CD4-positive, alpha-beta T cell (primary cell): ENCODE data around the gene C1orf198. TPM values are rescaled to one million over a fixed set of nuclear protein-coding genes. Genes with fewer than 3 reads are reported as not detected.

ENCODE experiments used
- ATAC-seq: fragments of 200-7000 bp; cut with Tn5 transposase; one replicate; pipeline ENCODE4 v1.10.0; 2022; ENCODE audit warnings: mild to moderate bottlenecking; ENCODE audit not compliant: poor library complexity
- CTCF ChIA-PET: fragments of 350-600 bp; sonication (Branson Sonifier 250); formaldehyde crosslinking; loops from one replicate; lab custom pipeline; 2021; ENCODE audit warnings: antibody characterized with exemption, inconsistent platforms; lab: Charles Lee
- POLR2A ChIA-PET: fragments of 350-600 bp; sonication (Branson Sonifier 250); formaldehyde crosslinking; loops from one replicate; lab custom pipeline; 2021; ENCODE audit warnings: antibody characterized with exemption, inconsistent platforms; lab: Charles Lee
- DNase-seq, 14 experiments: peaks; one replicate each; pipeline ENCODE4 v3.0.0-alpha.2; 2013 to 2020; ENCODE audit warnings: mixed read lengths in 2 of 14
- H3K27ac ChIP-seq, 2 donors: one replicate each; pipeline versions ENCODE4 v1.5.1 to v1.7.0; 2013; ENCODE audit warnings: low read length in 2 of 2, low read depth in 1 of 2, mild to moderate bottlenecking in 1 of 2
- H3K27me3 ChIP-seq, 2 experiments: 1 replicate in 1 of 2; 2 replicates in 1 of 2; pipeline versions ENCODE4 v1.6.1 to v1.7.0; 2013; ENCODE audit warnings: low read length in 2 of 2, control low read depth in 1 of 2, mild to moderate bottlenecking in 1 of 2, moderate library complexity in 1 of 2; ENCODE audit not compliant: insufficient read depth in 2 of 2, control insufficient read depth in 1 of 2
- H3K36me3 ChIP-seq: one replicate; pipeline ENCODE4 v1.6.1; 2013; ENCODE audit warnings: low read length, control low read depth; ENCODE audit not compliant: insufficient read depth
- H3K4me1 ChIP-seq: one replicate; pipeline ENCODE4 v1.6.1; 2013; ENCODE audit warnings: low read length, control low read depth; ENCODE audit not compliant: insufficient read depth
- H3K4me3 ChIP-seq: one replicate; pipeline ENCODE4 v1.5.1; 2013; ENCODE audit warnings: mild to moderate bottlenecking, low read length, moderate library complexity
- H3K9me3 ChIP-seq, 2 experiments: 1 replicate in 1 of 2; 2 replicates in 1 of 2; pipeline versions ENCODE4 v1.6.1 to v1.7.0; 2013; ENCODE audit warnings: low read length in 2 of 2, mild to moderate bottlenecking in 2 of 2, control low read depth in 1 of 2, moderate library complexity in 1 of 2; ENCODE audit not compliant: control insufficient read depth in 1 of 2, insufficient read depth in 1 of 2
- H3K27ac Mint-ChIP-seq: one replicate; pipeline ENCODE4 v1.8.0; 2020; ENCODE audit warnings: mixed read lengths
- H3K27me3 Mint-ChIP-seq: one replicate; pipeline ENCODE4 v1.8.0; 2021; ENCODE audit warnings: mixed read lengths
- H3K36me3 Mint-ChIP-seq: one replicate; pipeline ENCODE4 v1.8.0; 2021; ENCODE audit warnings: low read depth, mixed read lengths
- H3K4me1 Mint-ChIP-seq: one replicate; pipeline ENCODE4 v1.8.0; 2021; ENCODE audit warnings: low read depth, mixed read lengths
- H3K4me3 Mint-ChIP-seq: one replicate; pipeline ENCODE4 v1.8.0; 2020; ENCODE audit warnings: mild to moderate bottlenecking, mixed read lengths
- H3K9me3 Mint-ChIP-seq: one replicate; pipeline ENCODE4 v1.8.0; 2020; ENCODE audit warnings: mixed read lengths
- intact Hi-C, 2 experiments: fragments of 100-400 bp; cut with DNase I in 1 of 2; cut with micrococcal nuclease in 1 of 2; formaldehyde crosslinking; loops; one replicate each; pipeline versions ENCODE4 v1.15.1 to v1.9.0; 2023 to 2025; cut with DNase I, micrococcal nuclease
- total RNA-seq, 174 experiments: library from RNA in 2 of 174; stranded (reverse) in 2 of 174; gene quantifications; one replicate each; pipeline ENCODE4 v1.2.3 and lab custom pipeline; 2021 to 2026
- TF ChIP-seq, protein P1 (sequence below): fragments of 200-600 bp; IDR thresholded peaks from one replicate; pipeline ENCODE4 v1.8.0; 2022; ENCODE audit warnings: antibody characterized with exemption, mild to moderate bottlenecking

Gene C1orf198
- total RNA-seq, 2 experiments from 2014 or later, result 2.2 TPM

DNA sequence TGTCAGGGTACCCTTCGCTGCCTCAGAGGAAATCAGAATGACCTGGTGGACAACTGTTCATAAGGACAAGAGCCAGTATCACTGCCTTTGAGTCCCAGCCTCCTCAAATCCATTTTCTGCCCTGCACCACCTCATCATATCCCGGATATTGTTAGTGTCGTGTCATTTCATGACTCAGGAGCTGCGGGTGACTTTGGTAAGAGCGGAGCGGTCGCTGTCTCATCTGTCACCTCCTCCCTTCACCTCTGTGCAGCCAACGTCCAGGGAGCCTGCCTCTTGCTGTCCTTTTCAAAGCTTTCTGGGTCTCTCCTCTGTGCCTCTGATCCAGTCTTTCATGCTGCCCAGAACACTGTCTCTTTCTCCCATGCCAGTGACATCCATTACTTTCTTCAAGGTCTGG lies 7.0 kb upstream of the C1orf198 start:
- DNase-seq, result no peak
- CTCF ChIA-PET, result no interaction called here
- Mint-ChIP-seq H3K4me3 (no peak overlapping the region), H3K36me3 (no peaks in the 10 kb centered on the region), H3K27ac (no peak overlapping the region), H3K4me1 (no peaks in the 10 kb centered on the region), H3K27me3 (peaks cover 61% of the 10 kb centered on the region), H3K9me3 (no peaks in the 10 kb centered on the region)
- TF ChIP-seq, protein P1, sequence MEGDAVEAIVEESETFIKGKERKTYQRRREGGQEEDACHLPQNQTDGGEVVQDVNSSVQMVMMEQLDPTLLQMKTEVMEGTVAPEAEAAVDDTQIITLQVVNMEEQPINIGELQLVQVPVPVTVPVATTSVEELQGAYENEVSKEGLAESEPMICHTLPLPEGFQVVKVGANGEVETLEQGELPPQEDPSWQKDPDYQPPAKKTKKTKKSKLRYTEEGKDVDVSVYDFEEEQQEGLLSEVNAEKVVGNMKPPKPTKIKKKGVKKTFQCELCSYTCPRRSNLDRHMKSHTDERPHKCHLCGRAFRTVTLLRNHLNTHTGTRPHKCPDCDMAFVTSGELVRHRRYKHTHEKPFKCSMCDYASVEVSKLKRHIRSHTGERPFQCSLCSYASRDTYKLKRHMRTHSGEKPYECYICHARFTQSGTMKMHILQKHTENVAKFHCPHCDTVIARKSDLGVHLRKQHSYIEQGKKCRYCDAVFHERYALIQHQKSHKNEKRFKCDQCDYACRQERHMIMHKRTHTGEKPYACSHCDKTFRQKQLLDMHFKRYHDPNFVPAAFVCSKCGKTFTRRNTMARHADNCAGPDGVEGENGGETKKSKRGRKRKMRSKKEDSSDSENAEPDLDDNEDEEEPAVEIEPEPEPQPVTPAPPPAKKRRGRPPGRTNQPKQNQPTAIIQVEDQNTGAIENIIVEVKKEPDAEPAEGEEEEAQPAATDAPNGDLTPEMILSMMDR, result no peak
- Histone ChIP-seq H3K27me3 (peaks cover 10 to 26% of the 10 kb centered on the region in 2 experiments), H3K27ac (no peak overlapping the region), H3K4me3 (no peak overlapping the region), H3K9me3 (no peaks in the 10 kb centered on the region), H3K36me3 (no peaks in the 10 kb centered on the region), H3K4me1 (no peaks in the 10 kb centered on the region)
- intact Hi-C loops, result no loop called here
- POLR2A ChIA-PET, result no interaction called here
- ATAC-seq, result no peak

DNA sequence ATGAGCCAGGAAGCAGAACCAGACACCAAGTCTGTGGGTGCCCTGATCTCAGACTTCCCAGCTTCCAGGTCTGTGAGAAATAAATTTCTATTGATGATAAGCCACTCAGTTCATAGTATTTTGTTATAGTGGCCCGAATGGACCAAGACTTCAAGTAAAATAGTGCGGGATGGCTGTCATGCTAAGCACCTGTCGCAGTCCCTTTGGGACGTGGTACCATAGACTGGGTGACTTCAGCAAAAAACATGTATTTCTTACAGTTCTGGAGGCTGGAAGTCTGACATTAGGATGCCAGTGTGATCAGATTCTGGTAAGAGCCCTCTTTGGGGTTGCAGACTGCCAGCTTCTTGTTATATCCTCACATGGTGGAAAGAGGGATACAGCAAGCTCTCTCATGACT lies 2.6 kb upstream of the C1orf198 start:
- peaks cover 32% of the 10 kb centered on the region for H3K27me3 Mint-ChIP-seq
- TF ChIP-seq, protein P1, result no peak
- DNase-seq (no peak), ATAC-seq (no peak)
- peaks cover 14% of the 10 kb centered on the region for H3K4me1 Mint-ChIP-seq
- CTCF ChIA-PET, result no interaction called here
- Histone ChIP-seq H3K4me3 (no peak overlapping the region), H3K9me3 (no peaks in the 10 kb centered on the region), H3K27ac (no peak overlapping the region), H3K36me3 (no peaks in the 10 kb centered on the region), H3K4me1 (peaks cover 17% of the 10 kb centered on the region), H3K27me3 (peaks cover 17 to 29% of the 10 kb centered on the region in 2 experiments)
- H3K27ac Mint-ChIP-seq, result no peak overlapping the region
- no peaks in the 10 kb centered on the region for H3K36me3 Mint-ChIP-seq
- peak overlapping the region; percentile 72 for H3K4me3 Mint-ChIP-seq
- POLR2A ChIA-PET, result no interaction called here
- intact Hi-C loops, result no loop called here
- H3K9me3 Mint-ChIP-seq, result no peaks in the 10 kb centered on the region

DNA sequence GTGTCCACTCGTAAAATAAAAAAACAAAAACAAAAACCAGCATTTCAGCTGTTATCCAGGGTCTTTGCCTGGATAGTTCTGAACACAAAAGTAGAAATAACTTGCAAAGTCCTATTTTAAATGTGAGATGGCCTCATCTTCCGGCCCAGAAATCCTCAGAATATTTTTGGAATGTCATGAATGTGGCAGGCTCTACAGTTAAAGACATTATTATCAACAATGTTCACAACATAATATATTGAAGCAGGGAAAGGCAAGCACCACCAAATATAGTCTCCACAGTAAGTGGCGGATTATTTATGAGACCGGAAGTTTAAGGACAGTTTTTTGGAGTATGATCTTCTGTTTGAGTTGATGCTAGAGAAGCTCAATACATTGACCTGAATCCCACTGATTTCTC lies 1.2 kb upstream of the C1orf198 start:
- no peak for ATAC-seq
- no peak overlapping the region for H3K4me3 ChIP-seq
- CTCF ChIA-PET, result no interaction called here

More for the DNA sequence above, 1.2 kb upstream of the C1orf198 start:
- no peaks in the 10 kb centered on the region for H3K36me3 Mint-ChIP-seq
- Histone ChIP-seq H3K27me3 (peaks cover 17 to 22% of the 10 kb centered on the region in 2 experiments), H3K27ac (no peak overlapping the region), H3K9me3 (no peaks in the 10 kb centered on the region), H3K4me1 (peaks cover 17% of the 10 kb centered on the region), H3K36me3 (no peaks in the 10 kb centered on the region)
- POLR2A ChIA-PET, result no interaction called here
- TF ChIP-seq, protein P1, result no peak
- peaks cover 24% of the 10 kb centered on the region for H3K27me3 Mint-ChIP-seq
- no peak for DNase-seq
- intact Hi-C loops, result loop anchor here in 1 of 2 experiments (2.0 to 10.0 kb wide), 4 partner anchors 109 to 555 kb away; partner anchors contain the start of genes ARV1, COG2, EGLN1 and FAM89A
- no peaks in the 10 kb centered on the region for H3K9me3 Mint-ChIP-seq
- H3K4me1 Mint-ChIP-seq, result peaks cover 14% of the 10 kb centered on the region
- H3K27ac Mint-ChIP-seq, result no peak overlapping the region
- peak overlapping the region; percentile 93 for H3K4me3 Mint-ChIP-seq
